HG03354 (cell line): Measurements from ENCODE around the gene CACNA1C.
"Not testable (repeated sequence)": the region's sequence is repeated elsewhere in the genome, so short reads cannot be mapped to it uniquely, and the experiment has no call there.

ENCODE experiments used
- ATAC-seq: cut with Tn5 transposase; IDR thresholded peaks from one replicate; pipeline ENCODE4 v1.9.1; 2021; ENCODE audit warnings: mild to moderate bottlenecking; ENCODE audit not compliant: unreplicated experiment, poor library complexity, severe bottlenecking

Gene CACNA1C

DNA sequence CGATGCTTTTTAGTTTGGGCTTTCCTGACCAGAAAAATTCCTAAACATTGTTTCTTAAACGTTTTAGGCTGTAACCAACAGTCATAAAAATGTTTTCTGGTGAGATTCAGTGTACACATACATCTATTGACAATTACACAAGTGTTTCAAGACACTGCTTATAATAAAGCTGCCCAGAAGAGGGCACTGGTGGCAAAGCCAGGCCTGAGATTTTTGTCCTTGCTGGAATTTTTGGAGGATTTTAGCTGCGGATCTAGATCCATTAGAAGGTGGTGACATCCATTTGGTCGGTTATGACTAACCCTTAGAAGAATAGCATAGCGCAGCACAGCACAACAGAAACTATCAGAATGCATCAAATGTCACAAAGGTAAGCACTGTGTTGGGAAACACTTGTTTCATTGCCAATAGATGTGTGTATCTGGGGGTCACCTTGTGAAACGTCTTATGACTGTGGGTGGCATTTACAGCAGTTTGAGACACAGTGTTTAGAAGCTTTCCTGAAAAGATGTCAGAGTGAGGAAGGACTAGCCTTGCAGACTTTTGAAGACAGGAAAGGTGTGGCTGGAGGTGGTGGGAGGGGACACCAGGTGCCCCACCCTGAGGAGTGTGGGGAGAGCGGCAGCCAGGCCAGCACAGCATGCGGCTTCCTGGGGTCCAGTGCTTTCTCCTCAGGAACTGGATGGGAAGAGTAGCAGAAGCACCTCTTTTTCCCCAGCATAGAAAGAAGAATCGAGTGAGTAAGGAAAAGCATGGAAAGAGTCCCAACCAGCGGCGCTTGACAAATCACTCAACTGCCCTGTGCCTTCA, 687.2 kb downstream of the CACNA1C start:
- no peak for ATAC-seq

DNA sequence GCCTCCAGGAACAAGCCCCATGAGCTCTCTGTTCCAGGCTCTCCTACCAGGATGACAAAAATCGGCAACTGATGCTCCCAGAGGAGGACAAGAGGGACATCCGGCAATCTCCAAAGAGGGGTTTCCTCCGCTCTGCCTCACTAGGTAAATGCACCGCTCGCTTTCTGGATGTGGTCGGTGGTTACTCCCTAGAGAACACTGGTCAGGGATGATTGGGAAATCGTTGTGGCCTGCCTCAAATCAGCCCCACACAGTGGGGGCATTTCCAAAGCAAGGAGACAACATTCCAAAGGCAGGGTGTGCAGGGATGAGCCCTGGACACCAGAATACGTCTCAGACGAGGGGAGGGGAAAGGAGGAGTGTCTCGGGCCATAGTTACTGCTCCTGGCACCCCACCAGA, 689.2 kb downstream of the CACNA1C start:
- ATAC-seq, result not testable (repeated sequence)

DNA sequence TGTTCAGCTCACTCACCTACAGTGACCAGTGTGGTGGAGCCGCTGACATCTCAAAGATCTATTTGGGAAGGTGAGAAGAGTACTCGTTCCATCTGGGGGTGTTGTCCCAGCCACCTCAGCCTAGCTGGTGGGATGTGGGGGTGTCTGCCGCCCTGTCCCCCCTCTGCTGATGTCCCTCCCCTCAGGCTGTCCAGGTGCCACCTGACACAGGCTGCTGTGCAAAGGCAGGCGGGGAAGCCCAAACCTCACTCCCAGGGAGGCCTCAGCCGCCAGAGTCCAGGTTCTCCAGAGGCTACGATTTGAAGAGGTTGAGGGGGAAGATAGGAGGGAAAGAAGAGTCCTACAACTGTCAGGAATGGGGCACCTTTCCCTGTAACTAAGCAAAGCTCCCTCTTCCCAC, 690.7 kb downstream of the CACNA1C start:
- ATAC-seq, result no peak

DNA sequence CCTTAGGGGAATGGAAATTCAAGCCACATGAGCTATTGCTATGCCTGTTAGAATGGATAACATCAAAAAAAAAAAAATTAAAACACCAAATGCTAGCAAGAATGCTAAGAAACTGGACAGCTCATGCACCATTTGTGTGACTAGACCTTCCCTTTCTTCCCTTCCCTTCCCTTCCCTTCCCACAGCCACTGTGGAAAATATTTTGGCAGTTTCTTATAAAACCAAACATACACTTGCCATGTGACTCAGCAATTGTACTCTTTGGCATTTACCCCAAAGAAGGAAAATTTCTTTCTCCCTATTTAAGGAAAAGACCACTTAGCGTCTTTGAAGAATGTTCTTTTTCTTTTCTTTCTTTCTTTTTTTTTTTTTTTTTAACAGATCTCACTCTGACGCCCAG, 692.9 kb downstream of the CACNA1C start:
- ATAC-seq, result no peak
